Neural cell (in vitro differentiated cells): ENCODE measurements around the gene SPATA33. TPM values are rescaled to one million over a fixed set of nuclear protein-coding genes. Genes with fewer than 3 reads are reported as not detected.

ENCODE experiments used
- H2AFZ ChIP-seq: fragments of 200-600, 300-800 bp; sonication (generic), shearing (Covaris generic); 2 replicates; pipeline ENCODE4 v1.6.0; 2014; ENCODE audit warnings: low read depth, mild to moderate bottlenecking, antibody characterized with exemption, low read length, moderate library complexity
- H3F3A ChIP-seq: fragments of 200-600 bp; shearing (Covaris generic); 2 replicates; pipeline ENCODE4 v1.6.1; 2016; ENCODE audit warnings: mild to moderate bottlenecking, moderate library complexity, mixed read lengths, antibody characterized with exemption, low read length; ENCODE audit not compliant: insufficient read depth, poor library complexity, severe bottlenecking
- H3K27ac ChIP-seq: fragments of 200-600, 300-800 bp; sonication (generic), shearing (Covaris generic); 2 replicates; pipeline ENCODE4 v1.5.1; 2014; ENCODE audit warnings: mild to moderate bottlenecking, low read length, moderate library complexity
- H3K27me3 ChIP-seq: fragments of 300-800, 200-600 bp; sonication (generic), shearing (Covaris generic); 2 replicates; pipeline ENCODE4 v1.6.0; 2014; ENCODE audit warnings: mild to moderate bottlenecking, low read depth, low read length, moderate library complexity; ENCODE audit not compliant: insufficient read depth
- H3K36me3 ChIP-seq: fragments of 300-800, 200-600 bp; sonication (generic), shearing (Covaris generic); 2 replicates; pipeline ENCODE4 v1.5.1; 2014; ENCODE audit warnings: mild to moderate bottlenecking, antibody characterized with exemption, low read length, moderate library complexity; ENCODE audit not compliant: insufficient read depth
- H3K4me2 ChIP-seq: fragments of 300-800, 200-600 bp; sonication (generic), shearing (Covaris generic); 2 replicates; pipeline ENCODE4 v1.6.0; 2014; ENCODE audit warnings: mild to moderate bottlenecking, low read length
- H3K4me3 ChIP-seq: fragments of 300-800, 200-600 bp; sonication (generic), shearing (Covaris generic); 2 replicates; pipeline ENCODE4 v1.5.1; 2014; ENCODE audit warnings: mild to moderate bottlenecking, low read length, moderate library complexity
- H3K79me2 ChIP-seq: fragments of 200-600 bp; shearing (Covaris generic); replicated peaks from 2 replicates; pipeline ENCODE4 v1.6.0; 2014; ENCODE audit warnings: mild to moderate bottlenecking, low read length, moderate library complexity; ENCODE audit not compliant: insufficient read depth
- H3K9ac ChIP-seq: fragments of 300-800, 200-600 bp; sonication (generic), shearing (Covaris generic); 2 replicates; pipeline ENCODE4 v1.6.1; 2016; ENCODE audit warnings: mild to moderate bottlenecking, low read length, mixed read lengths
- H3K9me2 ChIP-seq: fragments of 200-600 bp; shearing (Covaris generic); 2 replicates; pipeline ENCODE4 v1.6.1; 2016; ENCODE audit warnings: mild to moderate bottlenecking, low read length, mixed read lengths; ENCODE audit not compliant: insufficient read depth
- H3K9me3 ChIP-seq: fragments of 200-600, 300-800 bp; sonication (generic), shearing (Covaris generic); 2 replicates; pipeline ENCODE4 v1.6.1; 2016; ENCODE audit warnings: mild to moderate bottlenecking, mixed run types, low read length, moderate library complexity, mixed read lengths
- H4K20me1 ChIP-seq: fragments of 200-600 bp; shearing (Covaris generic); 2 replicates; pipeline ENCODE4 v1.6.1; 2016; ENCODE audit warnings: mild to moderate bottlenecking, mixed run types; ENCODE audit not compliant: insufficient read depth
- EP300 ChIP-seq: fragments of 450-650 bp; conservative IDR thresholded peaks from 2 replicates; pipeline ENCODE4 v1.6.1; 2014; ENCODE audit warnings: antibody characterized with exemption, mild to moderate bottlenecking, moderate library complexity; ENCODE audit not compliant: poor library complexity, severe bottlenecking
- EZH2 ChIP-seq: fragments of 200-600, 300-800 bp; shearing (Covaris generic), sonication (generic); IDR thresholded peaks from 2 replicates; pipeline ENCODE4 v1.6.1; 2014; ENCODE audit warnings: antibody characterized with exemption, low read length, borderline replicate concordance, mild to moderate bottlenecking; ENCODE audit not compliant: insufficient read depth, poor library complexity, severe bottlenecking
- MXI1 ChIP-seq: fragments of 450-650 bp; conservative IDR thresholded peaks from 2 replicates; pipeline ENCODE4 v1.6.1; 2014; ENCODE audit warnings: antibody characterized with exemption, mild to moderate bottlenecking; ENCODE audit not compliant: poor library complexity, severe bottlenecking
- RAD21 ChIP-seq: fragments of 450-650 bp; conservative IDR thresholded peaks from 2 replicates; pipeline ENCODE4 v1.6.1; 2014; ENCODE audit warnings: antibody characterized with exemption, mild to moderate bottlenecking, moderate library complexity
- TAF1 ChIP-seq: IDR thresholded peaks from 2 replicates; pipeline ENCODE4 v1.6.1; 2012; ENCODE audit warnings: low read depth
- polyA plus RNA-seq: library from polyadenylated mRNA; depleted of rRNA; stranded (reverse); fragments of >200 nt; gene quantifications from 2 replicates; pipeline ENCODE4 v1.2.3, GENCODE V29; 2014
- TF ChIP-seq, protein P1 (sequence below): fragments of 450-650 bp; IDR thresholded peaks from 2 replicates; pipeline ENCODE4 v1.5.1; 2014; ENCODE audit warnings: antibody characterized with exemption, mild to moderate bottlenecking, moderate library complexity; ENCODE audit not compliant: poor library complexity, severe bottlenecking

The SPATA33 gene
- polyA plus RNA-seq, 1 donor from 2014 or later, result 16.0 TPM

DNA sequence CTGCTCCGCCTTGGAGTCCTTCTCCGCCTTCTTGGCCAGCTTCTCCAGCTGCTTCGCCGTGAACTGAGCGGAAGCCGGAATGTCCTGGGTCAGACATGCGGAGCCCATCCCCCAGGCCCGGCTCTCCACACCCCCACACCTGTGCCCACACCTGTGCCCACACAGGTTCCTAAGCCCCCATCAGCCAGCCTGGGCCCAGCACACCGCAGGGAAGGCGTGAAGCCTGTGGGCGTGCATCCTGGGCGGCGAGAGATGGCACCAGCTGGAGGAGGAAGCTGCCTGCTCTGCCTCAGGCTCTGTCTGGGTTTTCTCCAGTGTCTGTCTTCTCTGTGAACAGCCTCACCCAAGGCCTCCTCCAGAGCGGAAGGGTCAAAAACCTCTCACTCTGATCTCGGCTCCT lies 6.1 kb upstream of the SPATA33 start:
- Histone ChIP-seq H3K27ac (no peak overlapping the region), H4K20me1 (no peaks in the 10 kb centered on the region), H3K4me3 (no peak overlapping the region), H3F3A (no peaks in the 10 kb centered on the region), H3K9me2 (no peaks in the 10 kb centered on the region), H3K9ac (no peak overlapping the region), H3K9me3 (no peaks in the 10 kb centered on the region), H3K36me3 (no peaks in the 10 kb centered on the region), H2AFZ (no peak overlapping the region), H3K79me2 (peaks cover 21% of the 10 kb centered on the region), H3K27me3 (no peaks in the 10 kb centered on the region), H3K4me2 (no peak overlapping the region)
- TF ChIP-seq MXI1, result no peak

DNA sequence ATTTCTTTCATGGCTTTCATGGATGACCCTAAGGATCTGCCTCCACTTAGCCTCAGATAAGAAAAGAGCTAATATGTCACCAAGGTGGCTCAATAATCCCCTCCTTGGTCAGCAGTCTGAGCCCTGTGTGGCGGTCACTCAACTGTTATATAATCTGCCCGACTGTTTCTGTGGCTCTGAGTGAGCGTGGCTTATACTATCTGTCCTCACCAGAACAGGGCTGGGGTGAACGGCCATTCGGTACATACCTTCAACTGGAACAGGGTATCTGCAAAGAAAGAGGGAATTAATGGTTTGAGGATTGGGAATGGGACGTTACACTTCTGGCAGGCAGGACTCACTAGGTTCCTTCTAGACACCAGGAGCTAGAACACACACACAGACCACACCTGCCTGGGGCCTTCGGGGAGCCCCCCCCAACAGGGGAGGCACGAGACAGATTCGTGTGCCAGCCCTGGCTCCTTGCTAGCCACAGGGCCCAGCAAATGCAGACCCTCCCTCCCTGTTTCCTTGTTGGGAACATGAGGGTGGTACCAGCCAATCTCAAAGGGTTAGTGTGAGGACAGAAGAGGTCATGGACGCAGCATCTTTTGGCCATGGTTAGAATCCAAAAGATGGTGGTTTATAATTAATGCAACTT lies 3.9 kb upstream of the SPATA33 start:
- H3K4me2 ChIP-seq, result no peak overlapping the region
- H3K27ac ChIP-seq, result no peak overlapping the region
- H3K4me3 ChIP-seq, result no peak overlapping the region
- no peaks in the 10 kb centered on the region for H3F3A ChIP-seq
- H3K9me3 ChIP-seq, result no peaks in the 10 kb centered on the region
- no peaks in the 10 kb centered on the region for H3K9me2 ChIP-seq
- no peak overlapping the region for H3K9ac ChIP-seq
- no peaks in the 10 kb centered on the region for H4K20me1 ChIP-seq
- peaks cover 38% of the 10 kb centered on the region for H3K79me2 ChIP-seq
- no peaks in the 10 kb centered on the region for H3K36me3 ChIP-seq
- H2AFZ ChIP-seq, result no peak overlapping the region
- no peak for TF ChIP-seq RAD21
- no peak for TF ChIP-seq EZH2
- no peak for TF ChIP-seq EP300
- TF ChIP-seq TAF1, result no peak
- H3K27me3 ChIP-seq, result no peaks in the 10 kb centered on the region

DNA sequence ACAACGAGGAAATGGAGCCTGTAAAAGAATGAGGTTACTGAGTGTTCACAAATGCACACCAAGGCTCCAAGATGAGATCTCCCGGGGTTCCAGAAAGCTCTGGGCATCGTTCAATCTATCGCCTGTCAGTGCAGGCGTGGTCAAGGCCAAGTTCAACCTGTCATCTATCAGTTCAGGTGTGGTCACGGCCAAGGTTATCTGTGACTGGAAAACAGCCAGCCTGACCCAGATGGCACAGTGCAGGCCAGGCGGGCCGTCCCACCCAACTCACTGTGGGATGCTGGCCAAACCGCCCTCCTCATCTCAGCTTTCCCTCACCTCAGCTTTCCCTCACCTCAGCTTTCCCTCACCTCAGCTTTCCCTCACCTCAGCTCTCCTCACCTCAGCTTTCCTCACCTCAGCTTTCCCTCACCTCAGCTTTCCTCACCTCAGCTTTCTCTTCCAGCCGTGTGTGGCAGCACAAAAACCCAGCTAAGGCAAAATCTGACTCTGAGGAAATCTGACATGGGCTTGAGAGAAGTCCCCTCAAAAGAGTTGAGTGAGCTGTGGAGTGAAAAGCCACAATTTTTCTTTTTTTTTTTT lies 2.5 kb upstream of the SPATA33 start:
- H3K4me2 ChIP-seq, result no peak overlapping the region
- H3K27me3 ChIP-seq, result no peaks in the 10 kb centered on the region
- H3K9ac ChIP-seq, result no peak overlapping the region
- no peak overlapping the region for H3K4me3 ChIP-seq
- peaks cover 1% of the 10 kb centered on the region for H3K36me3 ChIP-seq
- H2AFZ ChIP-seq, result no peak overlapping the region
- no peak overlapping the region for H3K27ac ChIP-seq
- H3K9me3 ChIP-seq, result no peaks in the 10 kb centered on the region
- TF ChIP-seq EZH2, result no peak
- TF ChIP-seq, protein P1, sequence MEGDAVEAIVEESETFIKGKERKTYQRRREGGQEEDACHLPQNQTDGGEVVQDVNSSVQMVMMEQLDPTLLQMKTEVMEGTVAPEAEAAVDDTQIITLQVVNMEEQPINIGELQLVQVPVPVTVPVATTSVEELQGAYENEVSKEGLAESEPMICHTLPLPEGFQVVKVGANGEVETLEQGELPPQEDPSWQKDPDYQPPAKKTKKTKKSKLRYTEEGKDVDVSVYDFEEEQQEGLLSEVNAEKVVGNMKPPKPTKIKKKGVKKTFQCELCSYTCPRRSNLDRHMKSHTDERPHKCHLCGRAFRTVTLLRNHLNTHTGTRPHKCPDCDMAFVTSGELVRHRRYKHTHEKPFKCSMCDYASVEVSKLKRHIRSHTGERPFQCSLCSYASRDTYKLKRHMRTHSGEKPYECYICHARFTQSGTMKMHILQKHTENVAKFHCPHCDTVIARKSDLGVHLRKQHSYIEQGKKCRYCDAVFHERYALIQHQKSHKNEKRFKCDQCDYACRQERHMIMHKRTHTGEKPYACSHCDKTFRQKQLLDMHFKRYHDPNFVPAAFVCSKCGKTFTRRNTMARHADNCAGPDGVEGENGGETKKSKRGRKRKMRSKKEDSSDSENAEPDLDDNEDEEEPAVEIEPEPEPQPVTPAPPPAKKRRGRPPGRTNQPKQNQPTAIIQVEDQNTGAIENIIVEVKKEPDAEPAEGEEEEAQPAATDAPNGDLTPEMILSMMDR, result no peak
- no peak for TF ChIP-seq EP300
- no peaks in the 10 kb centered on the region for H3K9me2 ChIP-seq
- H4K20me1 ChIP-seq, result no peaks in the 10 kb centered on the region
- no peaks in the 10 kb centered on the region for H3F3A ChIP-seq
- peaks cover 43% of the 10 kb centered on the region for H3K79me2 ChIP-seq
